Parathyroid adenoma (tissue), 2 donors: ENCODE data around the gene GOLGA3.
"Not testable (repeated sequence)": the region's sequence is repeated elsewhere in the genome, so short reads cannot be mapped to it uniquely, and the experiment has no call there.

Experiments
- H2AFZ ChIP-seq: fragments of 300-600 bp; sonication (generic); one replicate; pipeline ENCODE4 v1.7.0; 2017; ENCODE audit warnings: antibody characterized with exemption, mild to moderate bottlenecking
- H3K27ac ChIP-seq: fragments of 300-600 bp; sonication (generic); one replicate; pipeline ENCODE4 v1.7.0; 2017
- H3K27me3 ChIP-seq: fragments of 300-600 bp; sonication (generic); one replicate; pipeline ENCODE4 v1.7.0; 2017; ENCODE audit warnings: low read length; ENCODE audit not compliant: control insufficient read depth, insufficient read depth
- H3K36me3 ChIP-seq: fragments of 300-600 bp; sonication (generic); one replicate; pipeline ENCODE4 v1.7.0; 2017; ENCODE audit warnings: low read length; ENCODE audit not compliant: control insufficient read depth, insufficient read depth
- H3K4me1 ChIP-seq: fragments of 300-600 bp; sonication (generic); one replicate; pipeline ENCODE4 v1.7.0; 2017; ENCODE audit warnings: control low read depth
- H3K4me2 ChIP-seq: fragments of 300-600 bp; sonication (generic); one replicate; pipeline ENCODE4 v1.7.0; 2017; ENCODE audit warnings: low read length
- H3K4me3 ChIP-seq: fragments of 300-600 bp; sonication (generic); one replicate; pipeline ENCODE4 v1.7.0; 2017; ENCODE audit warnings: low read depth, low read length
- H3K79me2 ChIP-seq: fragments of 300-600 bp; sonication (generic); one replicate; pipeline ENCODE4 v1.7.0; 2017; ENCODE audit warnings: control low read depth
- H3K9ac ChIP-seq: fragments of 300-600 bp; sonication (generic); one replicate; pipeline ENCODE4 v1.7.0; 2017; ENCODE audit warnings: mild to moderate bottlenecking
- H3K9me3 ChIP-seq: fragments of 300-600 bp; sonication (generic); one replicate; pipeline ENCODE4 v1.7.0; 2017; ENCODE audit warnings: low read length; ENCODE audit not compliant: control insufficient read depth
- TF ChIP-seq, protein P1 (sequence below): fragments of 300-600 bp; sonication (generic); IDR thresholded peaks from one replicate; pipeline ENCODE4 v1.7.0; 2017; ENCODE audit warnings: antibody characterized with exemption, mild to moderate bottlenecking
- donor health status: primary hyperparathyroidism.

The GOLGA3 gene

DNA sequence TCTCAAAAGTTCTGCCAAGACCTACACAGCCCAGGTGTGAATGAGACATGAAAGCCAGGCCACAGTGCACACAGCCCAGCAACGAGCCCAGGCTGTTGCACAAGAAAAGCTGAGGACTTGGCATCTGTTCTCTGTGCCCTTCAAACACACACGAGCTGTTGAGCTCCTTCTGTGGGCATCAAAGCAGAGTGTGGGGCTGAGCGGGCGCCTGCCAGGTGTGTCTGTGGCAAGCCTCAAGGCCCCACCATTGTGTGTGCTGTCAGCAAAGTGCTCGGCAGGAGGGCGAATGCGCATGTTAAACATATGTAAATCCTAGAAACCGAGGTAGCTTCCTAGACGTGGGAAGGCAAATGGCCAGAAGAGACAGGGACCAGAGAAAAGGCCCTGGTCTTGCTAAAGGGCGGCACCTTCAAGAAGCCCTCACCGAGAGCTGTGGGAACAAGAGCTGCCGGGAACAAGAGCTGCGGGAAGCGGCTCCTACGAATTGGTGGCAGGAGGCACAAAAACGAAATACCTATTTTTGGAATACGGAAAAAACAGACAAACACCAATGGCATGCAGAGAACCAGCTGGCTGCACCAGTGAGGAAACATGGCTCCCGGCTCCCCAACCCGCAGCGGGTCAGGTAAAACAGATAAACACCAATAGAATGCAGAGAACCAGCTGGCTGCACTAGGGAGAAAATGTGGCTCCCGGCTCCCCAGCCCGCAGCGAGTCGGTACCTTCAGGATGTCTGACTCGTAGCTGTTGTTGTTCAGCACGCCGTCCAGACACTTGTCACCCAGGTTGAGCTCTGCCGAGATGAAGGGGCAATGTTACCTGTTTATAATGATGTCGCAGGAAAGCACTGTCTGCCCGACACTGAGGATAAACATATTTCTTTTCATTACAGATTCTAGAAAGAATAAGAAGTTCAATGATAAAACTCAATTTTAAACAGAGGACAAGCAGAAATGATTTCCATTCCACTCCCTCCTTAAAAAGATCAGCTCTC lies 19.0 kb upstream of the GOLGA3 start:
- H3K4me3 ChIP-seq: no peak overlapping the region
- H3K4me2 ChIP-seq: no peak overlapping the region
- no peaks in the 10 kb centered on the region for H3K27me3 ChIP-seq
- no peak overlapping the region for H3K27ac ChIP-seq
- H2AFZ ChIP-seq: no peak overlapping the region
- no peaks in the 10 kb centered on the region for H3K9me3 ChIP-seq
- H3K4me1 ChIP-seq: no peaks in the 10 kb centered on the region
- H3K36me3 ChIP-seq: no peaks in the 10 kb centered on the region
- TF ChIP-seq, protein P1, sequence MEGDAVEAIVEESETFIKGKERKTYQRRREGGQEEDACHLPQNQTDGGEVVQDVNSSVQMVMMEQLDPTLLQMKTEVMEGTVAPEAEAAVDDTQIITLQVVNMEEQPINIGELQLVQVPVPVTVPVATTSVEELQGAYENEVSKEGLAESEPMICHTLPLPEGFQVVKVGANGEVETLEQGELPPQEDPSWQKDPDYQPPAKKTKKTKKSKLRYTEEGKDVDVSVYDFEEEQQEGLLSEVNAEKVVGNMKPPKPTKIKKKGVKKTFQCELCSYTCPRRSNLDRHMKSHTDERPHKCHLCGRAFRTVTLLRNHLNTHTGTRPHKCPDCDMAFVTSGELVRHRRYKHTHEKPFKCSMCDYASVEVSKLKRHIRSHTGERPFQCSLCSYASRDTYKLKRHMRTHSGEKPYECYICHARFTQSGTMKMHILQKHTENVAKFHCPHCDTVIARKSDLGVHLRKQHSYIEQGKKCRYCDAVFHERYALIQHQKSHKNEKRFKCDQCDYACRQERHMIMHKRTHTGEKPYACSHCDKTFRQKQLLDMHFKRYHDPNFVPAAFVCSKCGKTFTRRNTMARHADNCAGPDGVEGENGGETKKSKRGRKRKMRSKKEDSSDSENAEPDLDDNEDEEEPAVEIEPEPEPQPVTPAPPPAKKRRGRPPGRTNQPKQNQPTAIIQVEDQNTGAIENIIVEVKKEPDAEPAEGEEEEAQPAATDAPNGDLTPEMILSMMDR: no peak
- H3K9ac ChIP-seq: no peak overlapping the region
- H3K79me2 ChIP-seq: peaks cover 2% of the 10 kb centered on the region

DNA sequence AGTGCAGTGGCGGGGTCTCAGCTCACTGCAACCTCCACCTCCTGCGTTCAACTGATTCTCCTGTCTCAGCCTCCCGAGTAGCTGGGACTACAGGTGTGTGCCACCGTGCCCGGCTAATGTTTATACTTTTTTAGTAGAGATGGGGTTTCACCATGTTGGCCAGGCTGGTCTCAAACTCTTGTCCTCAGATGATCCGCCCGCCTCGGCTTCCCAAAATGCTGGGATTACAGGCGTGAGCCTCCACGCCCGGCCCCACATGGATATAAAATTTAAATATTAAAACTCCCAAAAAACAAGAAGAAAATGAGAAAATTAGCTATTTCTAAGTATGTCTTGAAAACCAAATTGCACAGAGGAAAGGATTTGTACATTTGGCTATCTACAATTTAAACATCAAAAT lies 16.0 kb upstream of the GOLGA3 start:
- H3K27me3 ChIP-seq, H3K4me2 ChIP-seq, H3K9me3 ChIP-seq, H3K27ac ChIP-seq, H3K79me2 ChIP-seq, H3K4me3 ChIP-seq, H3K36me3 ChIP-seq, H2AFZ ChIP-seq, H3K9ac ChIP-seq, H3K4me1 ChIP-seq: not testable (repeated sequence)

DNA sequence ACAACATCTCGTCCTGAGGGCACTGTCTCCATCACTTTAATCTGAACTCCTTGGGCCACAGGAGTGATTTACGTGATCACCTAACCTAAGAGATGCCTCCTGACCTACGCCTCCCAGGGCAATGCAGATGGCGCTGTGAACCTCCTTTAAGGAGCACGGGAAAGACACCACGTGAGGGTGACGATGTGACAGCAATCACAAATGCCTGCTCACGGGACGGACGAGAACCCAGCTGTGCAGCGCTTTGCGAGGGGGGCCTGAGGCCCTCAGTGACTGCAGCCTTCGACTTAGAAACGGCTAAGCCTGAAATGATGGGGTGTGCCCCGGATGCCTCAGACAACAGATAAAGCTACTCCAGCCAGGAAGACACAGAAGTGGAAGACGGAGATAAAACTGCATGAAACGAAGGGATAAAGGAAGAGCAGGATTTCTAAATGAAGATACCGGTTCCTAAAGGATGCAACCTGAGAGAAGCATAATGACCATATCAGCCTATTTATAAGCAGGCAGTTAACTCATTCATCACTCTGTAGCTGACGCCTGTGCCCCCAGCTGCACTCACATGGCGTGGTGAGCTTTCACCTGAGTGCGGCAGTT lies 13.9 kb upstream of the GOLGA3 start:
- Histone ChIP-seq H3K4me3 (no peak overlapping the region), H2AFZ (no peak overlapping the region), H3K4me1 (no peaks in the 10 kb centered on the region), H3K27me3 (no peaks in the 10 kb centered on the region), H3K36me3 (no peaks in the 10 kb centered on the region), H3K9me3 (no peaks in the 10 kb centered on the region), H3K79me2 (no peaks in the 10 kb centered on the region), H3K9ac (no peak overlapping the region), H3K4me2 (no peak overlapping the region), H3K27ac (no peak overlapping the region)
- TF ChIP-seq, protein P1: no peak

DNA sequence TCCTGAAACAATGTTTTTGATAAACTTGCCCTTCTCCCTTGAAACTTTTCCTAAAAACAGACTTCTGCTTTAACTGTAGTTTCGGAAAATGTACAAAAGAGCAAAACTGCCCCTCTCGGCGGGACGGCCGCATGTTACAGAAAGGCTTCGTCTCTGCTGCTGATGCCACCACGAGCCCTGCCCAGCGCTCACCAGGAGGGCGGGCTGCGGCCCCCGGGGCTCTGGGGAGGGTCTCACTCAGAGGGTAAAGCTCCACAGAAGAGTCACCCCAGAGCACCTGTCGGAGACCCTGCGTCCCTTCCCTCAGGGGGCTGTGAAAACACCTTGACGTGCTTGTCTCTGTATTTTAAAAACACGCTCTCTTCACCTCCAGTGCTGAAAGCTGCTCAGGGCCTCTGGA lies 12.5 kb upstream of the GOLGA3 start:
- Histone ChIP-seq H3K4me2 (no peak overlapping the region), H3K27me3 (no peaks in the 10 kb centered on the region), H3K4me3 (no peak overlapping the region), H3K27ac (no peak overlapping the region), H2AFZ (no peak overlapping the region), H3K4me1 (no peaks in the 10 kb centered on the region), H3K36me3 (no peaks in the 10 kb centered on the region), H3K9ac (no peak overlapping the region), H3K9me3 (no peaks in the 10 kb centered on the region), H3K79me2 (no peaks in the 10 kb centered on the region)
- TF ChIP-seq, protein P1: no peak

DNA sequence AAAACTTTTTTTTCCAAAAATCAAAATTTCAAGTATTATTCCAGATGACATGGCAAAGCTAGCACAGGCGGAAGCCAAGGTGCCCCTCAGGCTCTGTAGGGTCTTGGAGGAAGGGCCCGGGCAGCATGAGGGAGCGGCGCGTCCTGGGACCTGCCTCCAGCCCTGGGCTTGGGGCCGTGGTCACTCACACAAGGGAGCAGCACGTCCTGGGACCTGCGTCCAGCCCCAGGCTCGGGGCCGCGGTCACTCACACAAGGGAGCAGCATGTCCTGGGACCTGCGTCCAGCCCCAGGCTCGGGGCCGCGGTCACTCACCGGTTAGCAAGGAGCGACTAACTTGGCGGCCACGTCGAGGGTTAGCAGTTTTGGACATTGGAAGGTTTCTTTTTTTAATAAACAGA lies 11.9 kb upstream of the GOLGA3 start:
- no peak overlapping the region for H2AFZ ChIP-seq
- no peaks in the 10 kb centered on the region for H3K36me3 ChIP-seq
- no peak overlapping the region for H3K4me3 ChIP-seq
- H3K9me3 ChIP-seq: no peaks in the 10 kb centered on the region
- H3K27me3 ChIP-seq: no peaks in the 10 kb centered on the region
- H3K27ac ChIP-seq: no peak overlapping the region
- no peak overlapping the region for H3K4me2 ChIP-seq
- H3K79me2 ChIP-seq: no peaks in the 10 kb centered on the region
- no peak overlapping the region for H3K9ac ChIP-seq
- TF ChIP-seq, protein P1: no peak
- no peaks in the 10 kb centered on the region for H3K4me1 ChIP-seq
